ENCODE data around the gene TNFAIP8L1. TPM values are rescaled to one million over a fixed set of nuclear protein-coding genes. Genes with fewer than 3 reads are reported as not detected.

TNFAIP8L1 gene
- total RNA-seq, 1 experiment from 2014 or later: 17.8 TPM

- TF ChIP-seq CTCF (conservative IDR thresholded peaks at IDR 0.05) (no peak), EZH2 (IDR thresholded peaks at IDR 0.05; ENCODE audit: low read depth) (no peak)
- Histone ChIP-seq H3F3A (ENCODE audit: insufficient read depth, low read depth) (no peaks in the 10 kb centered on the region), H2AFZ (no peak overlapping the region), H3K27me3 (ENCODE audit: insufficient read depth, low read depth) (no peaks in the 10 kb centered on the region), H3K9me2 (ENCODE audit: insufficient read depth) (no peaks in the 10 kb centered on the region), H3K9me3 (ENCODE audit: insufficient read depth, low read depth) (no peaks in the 10 kb centered on the region), H3K4me3 (no peak overlapping the region), H3K36me3 (ENCODE audit: low read depth) (no peaks in the 10 kb centered on the region), H3K4me2 (no peak overlapping the region), H3K27ac (no peak overlapping the region), H3K79me2 (ENCODE audit: low read depth) (no peaks in the 10 kb centered on the region), H4K20me1 (ENCODE audit: insufficient read depth) (no peaks in the 10 kb centered on the region), H3K4me1 (replicated peaks; ENCODE audit: insufficient read depth) (no peaks in the 10 kb centered on the region)
- intact Hi-C loops (cut with micrococcal nuclease; ENCODE audit: unreplicated experiment): no loop called here
- ChIA-PET CTCF (interaction anchor here (0.7 kb wide), 1 partner anchor 12 kb away, joined by 3 read pairs; no protein-coding TSS in a partner anchor), POLR2A (ENCODE audit: unreplicated experiment) (no interaction called here)
- DNase-seq: no peak
- BruUV-seq (replicated peaks): no TSS peak
These were observed 43.3 kb downstream of the TNFAIP8L1 start for GRCh38 chr19:4682417-4683200.

- no peaks in the 10 kb centered on the region for H3F3A ChIP-seq (ENCODE audit: insufficient read depth, low read depth)
- no peaks in the 10 kb centered on the region for H3K9me2 ChIP-seq (ENCODE audit: insufficient read depth)
- no peaks in the 10 kb centered on the region for H3K4me1 ChIP-seq (replicated peaks; ENCODE audit: insufficient read depth)
- no TSS peak for BruUV-seq (replicated peaks)
- no peak overlapping the region for H2AFZ ChIP-seq
- H3K36me3 ChIP-seq (ENCODE audit: low read depth): no peaks in the 10 kb centered on the region
- CTCF ChIA-PET: no interaction called here
- H3K79me2 ChIP-seq (ENCODE audit: low read depth): no peaks in the 10 kb centered on the region
- TF ChIP-seq CTCF (conservative IDR thresholded peaks at IDR 0.05): no peak
- no peak for TF ChIP-seq EZH2 (IDR thresholded peaks at IDR 0.05; ENCODE audit: low read depth)
- intact Hi-C loops (cut with micrococcal nuclease; ENCODE audit: unreplicated experiment): no loop called here
- H3K4me2 ChIP-seq: no peak overlapping the region
- H3K4me3 ChIP-seq: no peak overlapping the region
- H3K27ac ChIP-seq: no peak overlapping the region
- POLR2A ChIA-PET (ENCODE audit: unreplicated experiment): interaction anchor here (0.6 kb wide), 1 partner anchor 10 kb away, joined by 3 read pairs; no protein-coding TSS in a partner anchor
- no peaks in the 10 kb centered on the region for H4K20me1 ChIP-seq (ENCODE audit: insufficient read depth)
- H3K9me3 ChIP-seq (ENCODE audit: insufficient read depth, low read depth): no peaks in the 10 kb centered on the region
- H3K27me3 ChIP-seq (ENCODE audit: insufficient read depth, low read depth): no peaks in the 10 kb centered on the region
- DNase-seq: no peak
These were observed 45.2 kb downstream of the TNFAIP8L1 start for GRCh38 chr19:4684312-4685095.

- no TSS peak for BruUV-seq (replicated peaks)
- no peaks in the 10 kb centered on the region for H3F3A ChIP-seq (ENCODE audit: insufficient read depth, low read depth)
- intact Hi-C loops (cut with micrococcal nuclease; ENCODE audit: unreplicated experiment): no loop called here
- H4K20me1 ChIP-seq (ENCODE audit: insufficient read depth): no peaks in the 10 kb centered on the region
- no peaks in the 10 kb centered on the region for H3K27me3 ChIP-seq (ENCODE audit: insufficient read depth, low read depth)
- H3K4me1 ChIP-seq (replicated peaks; ENCODE audit: insufficient read depth): no peaks in the 10 kb centered on the region
- H3K79me2 ChIP-seq (ENCODE audit: low read depth): no peaks in the 10 kb centered on the region
- no peak for TF ChIP-seq CTCF (conservative IDR thresholded peaks at IDR 0.05)
- no peak for TF ChIP-seq EZH2 (IDR thresholded peaks at IDR 0.05; ENCODE audit: low read depth)
- H3K4me2 ChIP-seq: no peak overlapping the region
- no peaks in the 10 kb centered on the region for H3K9me2 ChIP-seq (ENCODE audit: insufficient read depth)
- H2AFZ ChIP-seq: no peak overlapping the region
- H3K27ac ChIP-seq: no peak overlapping the region
- no peak for DNase-seq
- H3K9me3 ChIP-seq (ENCODE audit: insufficient read depth, low read depth): no peaks in the 10 kb centered on the region
- ChIA-PET CTCF (no interaction called here), POLR2A (ENCODE audit: unreplicated experiment) (no interaction called here)
- no peaks in the 10 kb centered on the region for H3K36me3 ChIP-seq (ENCODE audit: low read depth)
- H3K4me3 ChIP-seq: no peak overlapping the region
These were observed 47.4 kb downstream of the TNFAIP8L1 start for GRCh38 chr19:4686700-4687099.
